PFSK-1 (cell line): Measurements from ENCODE around the gene CCP110.

Experiments used
- FOXP2 ChIP-seq: optimal IDR thresholded peaks from 2 replicates; pipeline ENCODE3; 2011; ENCODE audit warnings: borderline replicate concordance, control low read depth, inconsistent platforms; ENCODE audit not compliant: insufficient read depth; ENCODE audit errors: extremely low read length, extremely low read depth
- POLR2AphosphoS5 ChIP-seq: IDR thresholded peaks from 2 replicates; pipeline ENCODE4 v1.6.1; 2012; ENCODE audit warnings: low read depth, mild to moderate bottlenecking, control low read depth, low read length, moderate library complexity
- REST ChIP-seq, 2 experiments: IDR thresholded peaks; 2 replicates each; pipeline versions ENCODE4 v1.6.1 to v1.8.0; 2011 to 2012; ENCODE audit warnings: low read depth in 2 of 2, low read length in 2 of 2, control low read depth in 1 of 2, inconsistent platforms in 1 of 2, mild to moderate bottlenecking in 1 of 2, moderate library complexity in 1 of 2; ENCODE audit not compliant: insufficient read depth in 1 of 2
- SIN3A ChIP-seq: IDR thresholded peaks from 2 replicates; pipeline ENCODE4 v1.6.1; 2012; ENCODE audit warnings: mild to moderate bottlenecking, low read length, moderate library complexity, borderline replicate concordance; ENCODE audit not compliant: insufficient read depth
- TAF1 ChIP-seq: IDR thresholded peaks from 2 replicates; pipeline ENCODE4 v1.6.1; 2012; ENCODE audit warnings: low read length, control low read depth, borderline replicate concordance; ENCODE audit not compliant: insufficient read depth

CCP110 gene

GRCh38 chr16:19481296-19481695, 42.4 kb upstream of the CCP110 start:
- no peak for TF ChIP-seq TAF1
- TF ChIP-seq SIN3A: no peak
- no peak for TF ChIP-seq REST (IDR thresholded peaks at IDR 0.05; ENCODE audit: insufficient read depth in 1 of 2, low read depth in 2 of 2, low read length in 2 of 2)
- no peak for TF ChIP-seq POLR2AphosphoS5
- TF ChIP-seq FOXP2: no peak

GRCh38 chr16:19481769-19482168, 42.0 kb upstream of the CCP110 start:
- TF ChIP-seq POLR2AphosphoS5 (no peak), SIN3A (no peak), FOXP2 (no peak), TAF1 (no peak), REST (IDR thresholded peaks at IDR 0.05; ENCODE audit: insufficient read depth in 1 of 2, low read depth in 2 of 2, low read length in 2 of 2) (no peak)

- no peak for TF ChIP-seq REST (IDR thresholded peaks at IDR 0.05; ENCODE audit: insufficient read depth in 1 of 2, low read depth in 2 of 2, low read length in 2 of 2)
- no peak for TF ChIP-seq SIN3A
- TF ChIP-seq POLR2AphosphoS5: no peak
- no peak for TF ChIP-seq FOXP2
- no peak for TF ChIP-seq TAF1
These were observed 41.5 kb upstream of the CCP110 start for GRCh38 chr16:19482291-19482690.

GRCh38 chr16:19484096-19484495, 39.6 kb upstream of the CCP110 start:
- no peak for TF ChIP-seq POLR2AphosphoS5
- no peak for TF ChIP-seq TAF1
- TF ChIP-seq REST (IDR thresholded peaks at IDR 0.05; ENCODE audit: insufficient read depth in 1 of 2, low read depth in 2 of 2, low read length in 2 of 2): no peak
- TF ChIP-seq SIN3A: no peak
- TF ChIP-seq FOXP2: no peak

GRCh38 chr16:19485611-19486010, 38.1 kb upstream of the CCP110 start:
- no peak for TF ChIP-seq POLR2AphosphoS5
- TF ChIP-seq FOXP2: no peak
- no peak for TF ChIP-seq SIN3A
- no peak for TF ChIP-seq REST (IDR thresholded peaks at IDR 0.05; ENCODE audit: insufficient read depth in 1 of 2, low read depth in 2 of 2, low read length in 2 of 2)
- TF ChIP-seq TAF1: no peak
